HPDE6-E6E7 (cell line): ENCODE data around the gene JMJD8.

Experiments
- DNase-seq: peaks from one replicate; pipeline ENCODE4 v3.0.0; 2011; ENCODE audit warnings: missing footprints; ENCODE audit errors: extremely low spot score

Gene JMJD8

DNA sequence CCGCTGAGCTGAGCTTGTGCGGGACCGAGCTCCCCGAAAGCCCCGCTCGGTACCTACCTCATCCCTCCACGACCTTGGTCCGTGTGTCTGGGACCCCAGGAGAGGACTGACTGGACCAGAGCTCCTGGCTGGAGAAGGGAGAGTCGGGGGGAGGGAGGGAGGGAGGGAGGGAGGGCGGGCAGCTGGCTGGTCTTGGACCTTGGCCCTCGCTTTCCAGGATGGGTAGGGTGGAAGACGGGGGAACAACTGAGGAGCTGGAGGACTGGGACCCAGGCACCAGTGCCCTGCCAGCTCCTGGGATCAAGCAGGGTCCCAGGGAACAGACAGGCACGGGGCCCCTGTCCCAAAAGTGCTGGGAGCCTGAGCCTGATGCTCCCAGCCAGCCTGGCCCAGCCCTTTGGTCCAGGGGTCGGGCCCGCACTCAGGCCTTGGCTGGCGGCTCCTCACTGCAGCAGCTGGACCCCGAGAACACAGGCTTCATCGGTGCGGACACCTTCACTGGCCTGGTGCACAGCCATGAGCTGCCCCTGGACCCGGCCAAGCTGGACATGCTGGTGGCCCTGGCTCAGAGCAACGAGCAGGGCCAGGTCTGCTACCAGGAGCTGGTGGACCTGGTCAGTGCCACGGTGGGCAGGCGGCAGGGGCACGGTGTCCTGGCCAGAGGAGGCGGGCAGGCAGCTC lies 8.1 kb downstream of the JMJD8 start:
- DNase-seq = no peak

DNA sequence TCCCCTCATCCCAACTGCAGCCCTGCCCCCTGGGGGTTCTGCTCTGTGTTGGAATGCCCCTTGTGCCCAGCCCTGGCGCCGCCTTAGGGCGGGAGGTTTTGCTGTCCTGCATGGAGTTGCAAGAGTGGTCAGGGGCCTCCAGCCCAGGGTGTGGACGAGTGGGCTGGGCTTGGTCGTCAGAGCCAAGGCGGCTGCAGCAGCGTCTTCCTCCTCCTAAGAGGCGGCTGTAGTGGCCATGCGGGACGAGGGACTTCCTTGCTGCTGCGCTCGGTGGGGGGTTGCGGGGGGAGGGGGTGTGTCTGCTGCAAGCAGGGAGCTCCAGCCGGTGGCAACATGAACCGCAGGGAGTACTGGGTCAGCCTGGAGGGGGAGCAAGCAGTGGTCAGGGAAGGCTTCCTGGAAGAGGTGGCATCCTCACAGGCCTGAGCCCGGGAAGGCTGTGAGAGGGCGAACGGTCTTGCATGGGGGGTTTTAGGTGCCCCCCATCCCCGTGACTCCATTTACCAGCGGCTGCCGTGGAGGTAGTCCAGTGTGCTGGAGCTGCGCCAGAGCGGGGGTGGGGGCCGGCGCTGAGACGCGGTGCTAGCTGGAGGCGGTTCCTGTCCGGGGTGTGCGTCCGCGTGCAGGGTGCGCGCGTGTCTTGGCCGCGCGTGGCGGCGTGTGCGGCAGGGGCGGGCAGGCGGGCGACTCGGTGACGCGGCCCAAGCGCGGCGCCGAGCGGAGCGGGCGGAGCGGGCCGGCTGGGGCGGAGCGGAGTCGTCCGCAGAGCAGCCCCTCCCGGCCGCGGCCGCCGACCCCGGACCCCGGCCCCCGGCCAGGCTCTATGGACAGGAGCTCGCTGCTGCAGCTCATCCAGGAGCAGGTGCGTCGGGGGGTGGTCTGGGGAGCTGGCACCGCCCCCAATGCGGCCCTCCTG lies 8.9 kb downstream of the JMJD8 start, which contains the start of gene RHBDL1:
TSS of gene RHBDL1 (plus strand) at position 704 of the 916 bp plus-strand sequence. CDS start at position 824, 120 bp downstream.
- no peak for DNase-seq

DNA sequence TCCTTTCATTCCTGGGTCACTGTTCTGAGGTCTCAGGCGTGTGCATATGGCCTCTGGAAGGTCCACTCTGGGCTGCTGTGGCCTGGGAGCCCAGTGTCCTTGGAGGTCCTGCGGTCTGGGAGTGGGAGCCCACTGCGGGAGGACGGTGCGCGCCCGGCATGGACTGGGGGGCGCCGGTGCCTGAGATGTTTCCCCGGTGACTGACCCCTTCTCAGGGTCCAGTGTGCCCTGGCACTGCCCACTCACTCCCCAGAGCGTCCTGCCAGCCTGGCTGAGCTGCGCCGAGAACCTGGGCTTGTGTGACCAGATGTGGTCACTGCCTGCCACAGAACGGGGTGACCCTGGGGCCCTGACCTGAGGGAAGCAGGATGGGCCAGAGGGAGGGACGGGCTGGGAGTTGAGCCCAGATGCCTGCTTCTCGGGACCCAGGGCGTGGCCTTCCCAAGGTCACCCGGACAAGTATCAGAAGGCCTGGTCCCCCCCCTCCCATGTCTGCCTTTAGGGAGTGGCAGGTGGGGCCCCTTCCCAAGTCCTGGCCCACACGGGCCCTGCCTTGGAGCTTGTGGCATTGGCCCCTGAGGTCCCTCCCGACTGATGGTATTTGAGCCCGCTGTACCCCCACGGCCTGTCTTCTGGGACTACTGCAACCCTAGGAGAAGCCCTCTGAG lies 9.8 kb downstream of the JMJD8 start:
- no peak for DNase-seq

DNA sequence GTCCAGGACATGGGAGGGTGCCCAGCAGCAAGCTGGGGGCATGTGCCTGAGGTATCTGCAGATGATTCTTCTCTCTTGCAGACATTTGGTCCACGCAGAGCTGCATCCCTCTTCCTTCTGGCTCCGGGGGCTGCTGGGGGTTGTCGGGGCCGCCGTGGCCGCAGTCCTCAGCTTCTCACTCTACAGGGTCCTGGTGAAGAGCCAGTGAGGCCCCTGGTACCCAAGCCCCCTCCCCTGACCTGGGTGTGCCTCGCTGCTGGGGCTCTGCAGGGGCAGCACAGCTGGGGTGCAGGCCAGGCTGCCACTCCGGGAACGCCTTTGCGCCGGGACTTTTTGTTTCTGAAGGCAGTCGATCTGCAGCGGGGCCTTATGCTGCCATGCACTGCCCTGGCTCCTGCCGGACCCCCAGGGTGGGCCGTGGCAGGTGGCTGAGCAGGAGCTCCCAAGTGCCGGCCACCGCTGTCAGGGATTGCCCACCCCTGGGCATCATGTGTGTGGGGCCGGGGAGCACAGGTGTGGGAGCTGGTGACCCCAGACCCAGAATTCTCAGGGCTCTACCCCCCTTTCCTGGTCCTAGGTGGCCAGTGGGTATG lies 10.6 kb downstream of the JMJD8 start:
- no peak for DNase-seq

DNA sequence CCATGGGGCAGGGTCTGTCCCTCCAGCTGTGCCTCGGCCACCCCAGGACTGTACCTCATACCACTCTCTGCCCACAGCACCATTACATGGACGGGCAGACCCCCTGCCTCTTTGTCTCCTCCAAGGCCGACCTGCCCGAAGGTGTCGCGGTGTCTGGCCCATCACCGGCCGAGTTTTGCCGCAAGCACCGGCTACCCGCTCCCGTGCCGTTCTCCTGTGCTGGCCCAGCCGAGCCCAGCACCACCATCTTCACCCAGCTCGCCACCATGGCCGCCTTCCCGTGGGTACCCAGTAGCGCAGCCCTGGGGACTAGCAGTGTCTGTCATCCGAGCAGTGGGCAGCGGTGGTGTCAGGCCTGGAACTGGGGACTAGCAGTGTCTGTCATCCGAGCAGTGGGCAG lies 11.3 kb downstream of the JMJD8 start:
- DNase-seq = no peak

DNA sequence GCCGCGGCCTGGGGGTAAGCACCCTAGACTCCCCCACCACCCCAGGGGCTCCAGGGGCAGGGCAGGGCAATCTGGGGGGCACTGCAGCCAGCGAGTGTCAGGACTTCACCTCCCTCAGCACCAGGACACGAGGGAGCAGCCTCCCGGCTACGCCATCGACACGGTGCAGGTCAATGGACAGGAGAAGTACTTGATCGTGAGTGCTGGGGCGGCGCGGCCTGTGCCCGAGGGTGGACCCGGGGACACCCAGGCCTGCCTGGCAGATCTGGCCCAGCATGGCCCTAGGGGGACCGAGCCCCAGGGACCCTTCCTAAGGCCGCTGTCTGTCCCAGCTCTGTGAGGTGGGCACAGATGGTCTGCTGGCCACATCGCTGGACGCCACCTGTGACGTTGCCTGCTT lies 11.8 kb downstream of the JMJD8 start:
- no peak for DNase-seq

DNA sequence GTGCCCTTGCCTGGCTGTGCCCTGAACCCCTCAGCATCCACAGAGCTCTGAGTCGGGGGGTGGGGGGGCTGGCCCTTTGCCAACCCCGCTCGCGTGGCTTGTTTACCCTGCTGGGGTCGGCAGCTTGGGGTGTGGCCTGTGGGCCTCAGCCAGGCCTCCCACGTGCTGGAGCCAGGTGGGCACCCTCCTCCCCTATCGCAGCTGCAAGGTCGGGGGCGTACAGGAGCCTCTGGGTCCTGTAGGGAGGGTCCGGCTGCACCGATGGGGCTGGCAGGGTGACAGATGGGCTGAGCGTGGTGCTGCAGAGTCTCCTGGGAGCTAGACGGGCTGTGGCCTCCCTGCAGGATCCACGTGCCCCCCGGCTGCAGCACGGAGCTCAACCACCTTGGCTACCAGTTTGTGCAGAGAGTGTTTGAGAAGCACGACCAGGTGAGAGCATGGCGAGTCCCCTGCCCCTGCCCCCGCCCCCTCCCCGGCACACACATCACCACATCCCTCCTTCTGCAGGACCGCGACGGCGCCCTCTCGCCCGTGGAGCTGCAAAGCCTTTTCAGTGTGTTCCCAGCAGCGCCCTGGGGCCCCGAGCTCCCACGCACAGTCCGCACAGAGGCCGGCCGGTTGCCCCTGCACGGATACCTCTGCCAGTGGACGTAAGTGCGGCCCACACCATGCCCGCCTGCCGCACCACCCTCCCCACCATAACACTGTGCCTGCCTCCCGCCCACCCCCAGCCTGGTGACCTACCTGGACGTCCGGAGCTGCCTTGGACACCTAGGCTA lies 12.6 kb downstream of the JMJD8 start:
- DNase-seq = no peak

DNA sequence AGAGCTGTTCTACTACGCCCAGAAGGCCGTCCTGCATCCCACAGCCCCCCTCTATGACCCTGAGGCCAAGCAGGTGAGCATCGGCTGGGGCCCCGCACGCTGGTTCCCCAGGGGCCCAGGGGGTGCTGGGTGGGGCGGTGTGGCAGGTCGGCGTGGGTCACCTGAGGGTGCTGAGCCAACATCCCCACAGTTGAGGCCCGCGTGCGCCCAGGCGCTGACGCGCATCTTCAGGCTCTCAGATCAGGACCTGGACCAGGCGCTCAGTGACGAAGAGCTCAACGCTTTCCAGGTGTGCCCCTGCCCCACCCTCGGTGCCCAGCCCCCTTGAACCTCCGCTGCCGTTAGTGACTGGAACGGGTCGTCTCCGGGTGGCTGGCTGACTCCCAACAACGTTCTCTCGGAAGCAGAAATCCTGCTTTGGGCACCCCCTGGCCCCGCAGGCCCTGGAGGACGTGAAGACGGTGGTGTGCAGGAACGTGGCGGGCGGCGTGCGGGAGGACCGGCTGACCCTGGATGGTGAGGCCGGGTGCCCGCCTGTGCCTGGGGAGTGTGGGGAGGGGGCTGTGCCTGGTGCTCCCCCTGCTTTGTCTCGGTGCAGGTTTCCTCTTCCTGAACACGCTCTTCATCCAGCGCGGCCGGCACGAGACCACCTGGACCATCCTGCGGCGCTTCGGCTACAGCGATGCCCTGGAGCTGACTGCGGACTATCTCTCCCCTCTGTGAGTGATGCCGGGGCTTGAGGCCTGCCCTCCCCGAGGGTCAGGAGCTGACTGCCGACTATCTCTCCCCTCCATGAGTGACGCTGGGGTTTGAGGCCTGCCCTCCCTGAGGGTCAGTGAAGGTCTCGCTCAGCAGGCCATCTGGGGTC lies 13.4 kb downstream of the JMJD8 start:
- DNase-seq = no peak

DNA sequence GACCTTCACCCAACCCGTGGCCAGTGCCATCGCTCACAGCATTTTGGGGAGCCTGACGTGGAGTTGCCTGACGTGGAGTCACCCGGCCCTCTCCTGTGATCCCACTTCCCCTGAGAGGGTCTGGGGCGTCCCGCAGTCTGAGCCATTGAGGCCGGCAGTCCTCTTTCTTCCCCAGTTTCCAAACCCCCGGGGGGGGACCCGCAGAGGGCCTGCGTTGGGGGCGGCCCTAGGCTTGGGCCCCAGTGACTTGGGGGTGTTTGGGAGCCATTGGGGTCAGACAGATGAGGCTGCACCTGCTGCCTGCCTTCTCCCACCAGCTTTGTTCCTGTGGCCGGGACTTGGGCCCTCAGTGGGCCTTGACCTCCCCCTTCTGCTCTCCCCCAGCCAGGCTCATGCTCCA lies 14.5 kb downstream of the JMJD8 start:
- DNase-seq = no peak

DNA sequence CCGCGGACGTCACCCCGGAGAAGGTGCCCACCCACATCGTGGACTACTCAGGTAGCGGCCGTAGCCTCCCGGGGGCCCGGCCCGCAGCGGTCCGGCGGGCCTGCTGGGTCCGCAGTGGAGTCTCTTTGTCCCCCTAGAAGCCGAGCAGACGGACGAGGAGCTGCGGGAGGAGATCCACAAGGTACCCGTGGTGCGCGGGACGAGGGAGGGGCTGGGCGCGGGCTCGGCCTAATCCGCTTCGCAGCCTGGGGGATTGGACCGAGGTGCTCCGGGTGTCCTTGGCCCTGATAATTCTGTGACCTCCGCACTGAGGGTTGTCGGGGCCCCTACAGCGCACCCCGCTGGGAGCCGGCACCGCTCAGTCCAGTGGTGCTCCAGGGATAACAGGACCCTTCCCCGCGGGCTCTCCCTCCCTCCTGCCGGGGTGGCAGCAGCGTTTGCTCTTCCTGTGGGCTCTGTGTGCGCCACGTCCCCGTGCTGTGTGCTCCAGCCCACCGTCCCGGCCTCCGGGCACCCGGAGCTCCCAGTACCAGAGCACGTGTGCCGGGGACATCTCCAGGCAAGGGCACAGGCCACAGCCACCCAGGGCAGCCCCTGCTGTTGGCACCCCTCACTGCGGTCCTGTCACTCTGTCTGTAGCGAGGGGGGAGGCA lies 15.5 kb downstream of the JMJD8 start:
- no peak for DNase-seq

DNA sequence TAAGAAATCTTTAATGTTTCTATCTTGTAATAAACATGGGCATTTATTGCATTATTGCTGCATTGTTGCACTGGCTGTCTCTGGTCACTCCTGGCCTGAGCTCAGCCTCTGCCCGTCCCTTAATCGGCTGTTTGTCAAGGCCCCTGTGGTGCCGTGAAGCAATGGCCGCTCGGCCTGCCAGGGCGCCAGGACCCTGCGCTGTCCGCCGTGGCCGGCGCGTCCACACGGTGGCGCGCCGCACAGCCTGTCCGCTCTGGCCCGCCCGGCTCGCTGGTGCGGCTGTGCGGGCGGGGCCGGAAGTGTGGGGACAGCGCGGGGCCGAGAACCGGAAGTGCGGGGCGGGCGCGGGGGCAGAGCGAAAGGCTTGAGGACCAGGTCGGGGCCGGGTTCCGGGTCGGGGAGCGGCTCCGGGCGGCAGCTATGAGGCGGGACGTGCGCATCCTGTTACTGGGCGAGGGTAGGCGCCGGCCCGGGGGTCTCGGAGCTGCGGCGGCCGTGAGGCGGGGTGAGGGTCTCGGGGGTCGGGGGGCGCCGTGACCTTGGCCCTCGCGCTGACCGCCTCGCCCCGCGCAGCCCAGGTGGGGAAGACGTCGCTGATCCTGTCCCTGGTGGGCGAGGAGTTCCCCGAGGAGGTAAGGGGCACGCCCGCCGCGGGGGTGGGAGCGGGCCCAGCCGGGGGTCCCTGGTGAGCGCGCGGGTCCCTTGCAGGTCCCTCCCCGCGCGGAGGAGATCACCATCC lies 16.2 kb downstream of the JMJD8 start, which contains the start of gene RHOT2:
TSS of gene RHOT2 (plus strand) at position 353 of the 739 bp plus-strand sequence. CDS start at position 421, 68 bp downstream.
- peak; percentile 76 for DNase-seq

DNA sequence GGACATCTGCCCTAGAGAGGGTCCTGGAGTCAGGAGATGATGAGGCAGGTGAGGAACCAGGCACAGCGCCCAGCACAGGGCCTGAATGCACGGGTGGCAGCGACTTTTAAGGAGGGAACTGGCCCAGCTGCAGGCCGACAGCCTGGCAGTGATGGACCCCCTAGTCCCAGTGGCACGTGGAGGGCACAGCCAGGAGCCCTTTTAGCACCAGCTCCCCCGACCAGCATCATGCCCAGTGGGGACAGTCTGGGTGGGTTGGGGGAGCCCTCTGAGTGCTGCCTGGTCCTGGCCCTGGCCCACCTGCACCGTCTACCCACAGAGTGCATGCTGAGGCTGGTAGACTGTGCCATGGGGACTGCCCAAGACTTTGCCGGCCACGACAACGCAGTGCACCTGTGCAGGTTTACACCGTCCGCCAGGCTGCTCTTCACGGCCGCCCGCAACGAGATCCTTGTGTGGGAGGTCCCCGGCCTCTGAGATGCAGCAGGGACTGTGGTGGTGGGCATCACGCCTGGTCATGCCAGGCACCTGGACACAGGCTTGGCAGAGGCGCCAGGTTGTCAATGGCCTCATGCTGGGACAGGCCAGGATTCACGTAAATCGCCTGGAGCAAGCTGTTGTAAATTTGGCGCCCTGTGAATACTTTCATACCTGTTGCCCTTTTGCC lies 16.9 kb downstream of the JMJD8 start:
- DNase-seq = no peak

DNA sequence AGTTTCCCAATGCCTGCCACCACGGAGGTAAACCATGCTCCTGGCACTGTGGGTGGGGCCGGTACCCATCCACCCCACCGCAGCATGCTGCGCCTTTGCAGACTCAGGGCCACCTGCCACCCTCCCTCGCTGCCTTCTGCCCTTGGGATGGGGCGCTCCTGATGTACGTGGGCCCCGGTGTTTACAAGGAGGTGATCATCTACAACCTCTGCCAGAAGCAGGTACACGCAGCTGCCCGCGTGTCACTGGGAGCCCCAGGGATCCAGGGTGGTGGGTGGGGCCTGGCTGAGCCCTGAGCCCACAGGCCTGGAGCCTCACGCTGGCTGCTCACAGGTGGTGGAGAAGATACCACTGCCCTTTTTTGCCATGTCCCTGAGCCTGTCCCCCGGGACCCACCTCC lies 17.6 kb downstream of the JMJD8 start:
- DNase-seq = no peak

DNA sequence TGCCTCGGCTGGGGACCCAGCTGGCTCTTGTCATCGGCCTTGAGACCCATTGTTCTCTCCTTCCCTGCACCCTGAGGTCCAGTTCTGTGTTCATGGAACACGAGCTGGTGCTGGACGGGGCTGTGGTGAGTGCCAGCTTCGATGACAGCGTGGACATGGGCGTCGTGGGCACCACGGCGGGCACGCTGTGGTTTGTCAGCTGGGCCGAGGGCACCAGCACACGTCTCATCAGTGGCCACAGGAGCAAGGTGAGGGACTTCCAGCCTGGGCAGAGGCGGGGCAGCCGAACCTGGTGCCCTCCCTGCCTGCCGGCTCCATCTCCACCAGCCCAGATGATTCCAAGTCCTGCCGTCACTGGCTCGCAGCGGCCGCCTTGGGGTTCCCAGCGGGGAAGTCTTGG lies 21.5 kb downstream of the JMJD8 start:
- DNase-seq = no peak

DNA sequence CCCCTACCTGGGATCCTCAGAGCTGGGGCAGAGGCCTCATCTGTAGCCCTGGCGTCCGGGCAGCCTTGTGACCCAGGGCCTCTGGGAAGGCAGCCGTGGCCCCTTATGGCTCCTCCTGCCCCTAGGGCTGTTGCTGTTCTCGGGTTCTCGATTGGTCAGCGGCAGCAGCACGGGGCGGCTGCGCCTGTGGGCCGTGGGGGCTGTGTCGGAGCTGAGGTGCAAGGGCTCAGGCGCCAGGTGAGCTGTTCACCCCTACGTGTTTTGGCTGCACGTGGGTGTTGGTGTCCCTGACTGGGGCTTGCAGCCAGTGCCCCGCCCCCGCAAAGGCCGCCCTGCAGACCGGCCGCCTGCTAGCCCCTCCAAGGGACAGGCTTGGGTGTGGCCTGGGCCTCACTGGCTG lies 22.0 kb downstream of the JMJD8 start:
- no peak for DNase-seq

DNA sequence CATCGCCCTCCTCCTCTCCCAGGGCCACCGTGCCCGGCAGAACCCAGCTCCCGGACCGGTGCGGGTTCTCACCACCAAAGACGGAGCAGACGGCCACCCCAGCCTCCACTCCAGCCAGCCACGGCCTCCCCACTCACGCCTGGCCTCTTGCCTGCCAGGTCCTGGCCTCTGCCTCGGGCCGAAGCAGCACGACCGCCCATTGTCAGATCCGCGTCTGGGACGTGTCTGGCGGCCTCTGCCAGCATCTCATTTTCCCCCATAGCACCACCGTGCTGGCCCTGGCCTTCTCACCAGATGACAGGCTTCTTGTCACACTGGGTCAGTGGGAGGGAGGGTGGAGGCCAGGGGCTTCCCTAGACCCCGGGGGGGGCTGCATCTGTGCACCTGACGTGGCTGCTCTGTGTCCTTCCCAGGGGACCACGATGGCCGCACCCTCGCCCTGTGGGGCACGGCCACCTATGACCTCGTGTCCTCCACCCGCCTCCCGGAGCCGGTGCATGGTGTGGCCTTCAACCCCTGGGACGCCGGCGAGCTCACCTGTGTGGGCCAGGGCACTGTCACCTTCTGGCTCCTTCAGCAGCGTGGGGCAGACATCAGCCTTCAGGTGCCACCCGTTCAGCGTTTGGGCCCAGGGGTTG lies 22.8 kb downstream of the JMJD8 start:
- no peak for DNase-seq

DNA sequence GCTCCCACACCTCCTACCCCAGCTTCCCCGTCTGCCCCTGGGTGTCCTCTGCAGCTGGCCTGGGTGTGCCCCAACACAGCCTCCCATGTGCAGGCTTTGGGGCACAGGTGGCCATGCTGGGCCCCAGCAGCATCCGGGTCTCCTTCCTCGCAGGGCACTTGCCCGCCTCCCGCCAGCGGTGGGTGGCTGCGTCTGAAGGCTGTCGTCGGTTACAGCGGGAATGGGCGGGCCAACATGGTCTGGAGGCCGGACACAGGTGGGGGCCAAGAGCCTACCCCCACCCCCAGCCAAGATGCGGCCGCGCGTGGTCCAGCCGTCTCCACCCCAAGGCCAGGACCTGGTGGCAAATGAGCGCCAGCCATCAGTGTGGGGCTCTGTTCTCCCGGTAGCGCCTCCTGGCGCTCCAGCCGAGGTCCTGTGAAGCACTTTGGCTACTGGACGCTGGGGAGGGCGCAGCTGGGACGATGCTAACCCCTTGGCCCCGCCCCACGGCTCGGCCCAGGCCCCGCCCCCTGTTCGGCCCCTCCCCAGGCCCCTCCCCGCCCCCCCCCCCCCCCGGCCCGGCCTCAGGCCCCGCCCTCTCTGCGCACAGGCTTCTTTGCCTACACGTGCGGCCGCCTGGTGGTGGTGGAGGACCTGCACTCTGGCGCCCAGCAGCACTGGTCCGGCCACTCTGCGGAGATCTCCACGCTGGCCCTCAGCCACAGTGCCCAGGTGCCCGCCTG lies 23.5 kb downstream of the JMJD8 start:
- no peak for DNase-seq
